ENCODE data around the gene TLE7. TPM values are rescaled to one million over a fixed set of nuclear protein-coding genes. Genes with fewer than 3 reads are reported as not detected.

TLE7 gene
- total RNA-seq, 1 donor = not detected

GRCh38 chr16:71431991-71432390, 9.9 kb downstream of the TLE7 start:
- Histone ChIP-seq H3K4me3 (ENCODE audit: low read length) (no peak overlapping the region), H3K4me1 (ENCODE audit: insufficient read depth, low read length) (no peaks in the 10 kb centered on the region), H3K27me3 (ENCODE audit: insufficient read depth, low read length) (peaks cover 8% of the 10 kb centered on the region)

GRCh38 chr16:71431176-71431575, 10.7 kb downstream of the TLE7 start:
- H3K27me3 ChIP-seq (ENCODE audit: insufficient read depth, low read length) = peaks cover 16% of the 10 kb centered on the region
- no peaks in the 10 kb centered on the region for H3K4me1 ChIP-seq (ENCODE audit: insufficient read depth, low read length)
- no peaks in the 10 kb centered on the region for H3K9me3 ChIP-seq (ENCODE audit: low read depth, low read length)
- no peak overlapping the region for H3K4me3 ChIP-seq (ENCODE audit: low read length)

More at GRCh38 chr16:71431991-71432390, 9.9 kb downstream of the TLE7 start:
- H3K9me3 ChIP-seq (ENCODE audit: low read depth, low read length) = no peaks in the 10 kb centered on the region

GRCh38 chr16:71430744-71431143, 11.1 kb downstream of the TLE7 start:
- H3K4me3 ChIP-seq (ENCODE audit: low read length) = no peak overlapping the region
- no peaks in the 10 kb centered on the region for H3K9me3 ChIP-seq (ENCODE audit: low read depth, low read length)
- H3K4me1 ChIP-seq (ENCODE audit: insufficient read depth, low read length) = no peaks in the 10 kb centered on the region
- peaks cover 20% of the 10 kb centered on the region for H3K27me3 ChIP-seq (ENCODE audit: insufficient read depth, low read length)

- Histone ChIP-seq H3K27me3 (ENCODE audit: insufficient read depth, low read length) (peaks cover 22% of the 10 kb centered on the region), H3K9me3 (ENCODE audit: low read depth, low read length) (no peaks in the 10 kb centered on the region), H3K4me1 (ENCODE audit: insufficient read depth, low read length) (no peaks in the 10 kb centered on the region), H3K4me3 (ENCODE audit: low read length) (no peak overlapping the region)
Observed at GRCh38 chr16:71429581-71429980, 12.3 kb downstream of the TLE7 start.

- H3K4me3 ChIP-seq (ENCODE audit: low read length) = no peak overlapping the region
Observed at GRCh38 chr16:71428883-71429282, 13.0 kb downstream of the TLE7 start.

GRCh38 chr16:71428385-71428784, 13.5 kb downstream of the TLE7 start:
- peaks cover 22% of the 10 kb centered on the region for H3K27me3 ChIP-seq (ENCODE audit: insufficient read depth, low read length)
- no peaks in the 10 kb centered on the region for H3K9me3 ChIP-seq (ENCODE audit: low read depth, low read length)
- H3K4me3 ChIP-seq (ENCODE audit: low read length) = no peak overlapping the region
- no peaks in the 10 kb centered on the region for H3K4me1 ChIP-seq (ENCODE audit: insufficient read depth, low read length)

More at GRCh38 chr16:71428883-71429282, 13.0 kb downstream of the TLE7 start:
- Histone ChIP-seq H3K4me1 (ENCODE audit: insufficient read depth, low read length) (no peaks in the 10 kb centered on the region), H3K27me3 (ENCODE audit: insufficient read depth, low read length) (peaks cover 22% of the 10 kb centered on the region), H3K9me3 (ENCODE audit: low read depth, low read length) (no peaks in the 10 kb centered on the region)

- no peaks in the 10 kb centered on the region for H3K4me1 ChIP-seq (ENCODE audit: insufficient read depth, low read length)
Observed at GRCh38 chr16:71426880-71427615, 14.8 kb downstream of the TLE7 start.

GRCh38 chr16:71426069-71426879, 15.6 kb downstream of the TLE7 start:
- Histone ChIP-seq H3K9me3 (ENCODE audit: low read depth, low read length) (no peaks in the 10 kb centered on the region), H3K27me3 (ENCODE audit: insufficient read depth, low read length) (peaks cover 22% of the 10 kb centered on the region), H3K4me1 (ENCODE audit: insufficient read depth, low read length) (no peaks in the 10 kb centered on the region), H3K4me3 (ENCODE audit: low read length) (peak overlapping the region; percentile 4)

More at GRCh38 chr16:71426880-71427615, 14.8 kb downstream of the TLE7 start:
- H3K9me3 ChIP-seq (ENCODE audit: low read depth, low read length) = no peaks in the 10 kb centered on the region
- H3K27me3 ChIP-seq (ENCODE audit: insufficient read depth, low read length) = peaks cover 22% of the 10 kb centered on the region
- H3K4me3 ChIP-seq (ENCODE audit: low read length) = no peak overlapping the region

- no peaks in the 10 kb centered on the region for H3K9me3 ChIP-seq (ENCODE audit: low read depth, low read length)
- peaks cover 22% of the 10 kb centered on the region for H3K27me3 ChIP-seq (ENCODE audit: insufficient read depth, low read length)
- H3K4me1 ChIP-seq (ENCODE audit: insufficient read depth, low read length) = no peaks in the 10 kb centered on the region
- H3K4me3 ChIP-seq (ENCODE audit: low read length) = no peak overlapping the region
Observed at GRCh38 chr16:71425746-71426068, 16.1 kb downstream of the TLE7 start.

- Histone ChIP-seq H3K27me3 (ENCODE audit: insufficient read depth, low read length) (peaks cover 22% of the 10 kb centered on the region), H3K4me3 (ENCODE audit: low read length) (no peak overlapping the region), H3K4me1 (ENCODE audit: insufficient read depth, low read length) (no peaks in the 10 kb centered on the region), H3K9me3 (ENCODE audit: low read depth, low read length) (no peaks in the 10 kb centered on the region)
Observed at GRCh38 chr16:71424626-71425025, 17.2 kb downstream of the TLE7 start.

GRCh38 chr16:71423865-71424264, 18.0 kb downstream of the TLE7 start:
- no peak overlapping the region for H3K4me3 ChIP-seq (ENCODE audit: low read length)
- H3K4me1 ChIP-seq (ENCODE audit: insufficient read depth, low read length) = no peaks in the 10 kb centered on the region
- peaks cover 20% of the 10 kb centered on the region for H3K27me3 ChIP-seq (ENCODE audit: insufficient read depth, low read length)
- no peaks in the 10 kb centered on the region for H3K9me3 ChIP-seq (ENCODE audit: low read depth, low read length)

GRCh38 chr16:71423016-71423415, 18.8 kb downstream of the TLE7 start:
- no peaks in the 10 kb centered on the region for H3K4me1 ChIP-seq (ENCODE audit: insufficient read depth, low read length)
- no peak overlapping the region for H3K4me3 ChIP-seq (ENCODE audit: low read length)
- no peaks in the 10 kb centered on the region for H3K9me3 ChIP-seq (ENCODE audit: low read depth, low read length)
- H3K27me3 ChIP-seq (ENCODE audit: insufficient read depth, low read length) = peaks cover 17% of the 10 kb centered on the region

- peaks cover 13% of the 10 kb centered on the region for H3K27me3 ChIP-seq (ENCODE audit: insufficient read depth, low read length)
- no peaks in the 10 kb centered on the region for H3K9me3 ChIP-seq (ENCODE audit: low read depth, low read length)
- H3K4me1 ChIP-seq (ENCODE audit: insufficient read depth, low read length) = no peaks in the 10 kb centered on the region
- H3K4me3 ChIP-seq (ENCODE audit: low read length) = no peak overlapping the region
Observed at GRCh38 chr16:71421911-71422310, 19.9 kb downstream of the TLE7 start.

- Histone ChIP-seq H3K9me3 (ENCODE audit: low read depth, low read length) (no peaks in the 10 kb centered on the region), H3K4me1 (ENCODE audit: insufficient read depth, low read length) (no peaks in the 10 kb centered on the region), H3K27me3 (ENCODE audit: insufficient read depth, low read length) (peaks cover 3% of the 10 kb centered on the region), H3K4me3 (ENCODE audit: low read length) (no peak overlapping the region)
Observed at GRCh38 chr16:71414038-71414437, 27.8 kb downstream of the TLE7 start.

GRCh38 chr16:71413341-71413740, 28.5 kb downstream of the TLE7 start:
- Histone ChIP-seq H3K9me3 (ENCODE audit: low read depth, low read length) (no peaks in the 10 kb centered on the region), H3K4me3 (ENCODE audit: low read length) (no peak overlapping the region), H3K4me1 (ENCODE audit: insufficient read depth, low read length) (no peaks in the 10 kb centered on the region), H3K27me3 (ENCODE audit: insufficient read depth, low read length) (peaks cover 3% of the 10 kb centered on the region)
